DMS153 (cell line): Measurements from ENCODE around the gene SMAGP.

Experiments
- DNase-seq: peaks from one replicate; lab custom pipeline; 2025; lab: John Stamatoyannopoulos, UW

Gene SMAGP

DNA sequence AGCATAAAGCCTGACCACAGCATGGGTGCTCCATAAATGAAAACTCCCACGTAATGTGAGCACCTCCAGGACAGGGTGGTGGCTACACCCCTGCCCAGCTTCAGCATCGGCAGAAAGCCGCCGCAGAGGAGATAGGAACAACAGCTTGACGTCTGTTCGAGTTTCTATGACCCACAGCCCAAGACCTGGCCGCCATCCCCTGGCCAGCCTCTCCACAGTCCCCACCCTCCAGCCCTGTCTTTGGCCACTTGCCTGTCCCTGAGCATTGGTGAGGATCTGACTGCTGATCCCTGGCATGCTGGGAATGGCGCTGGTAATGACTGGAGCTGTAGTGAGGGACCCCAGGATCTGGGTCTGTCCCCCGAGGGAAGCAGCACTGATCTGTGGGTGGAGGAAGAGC, 73.7 kb downstream of the SMAGP start:
- no peak for DNase-seq

DNA sequence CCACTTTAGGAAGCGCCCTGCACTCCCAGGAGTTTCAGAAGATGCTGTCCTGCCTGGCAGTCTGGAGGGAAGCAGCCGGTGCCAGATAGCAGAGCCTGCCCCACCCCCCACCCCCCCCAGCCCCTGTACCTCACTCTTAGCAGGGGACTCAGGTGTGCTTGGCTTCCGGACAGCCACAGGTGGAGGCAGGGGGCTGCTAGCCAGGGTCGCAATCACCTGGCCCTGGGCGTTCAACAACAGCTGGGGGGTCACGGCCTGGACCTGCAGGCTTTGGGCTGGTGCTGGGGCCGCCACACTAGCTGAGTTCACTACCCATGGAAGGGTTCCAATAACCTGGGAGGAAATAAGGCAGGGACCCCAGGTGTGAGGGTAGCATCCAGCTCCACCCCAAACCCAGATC, 74.4 kb downstream of the SMAGP start:
- no peak for DNase-seq
